ENCODE results near the gene GFOD1.
"Not testable (repeated sequence)": the region's sequence is repeated elsewhere in the genome, so short reads cannot be mapped to it uniquely, and the experiment has no call there.

The GFOD1 gene

DNA sequence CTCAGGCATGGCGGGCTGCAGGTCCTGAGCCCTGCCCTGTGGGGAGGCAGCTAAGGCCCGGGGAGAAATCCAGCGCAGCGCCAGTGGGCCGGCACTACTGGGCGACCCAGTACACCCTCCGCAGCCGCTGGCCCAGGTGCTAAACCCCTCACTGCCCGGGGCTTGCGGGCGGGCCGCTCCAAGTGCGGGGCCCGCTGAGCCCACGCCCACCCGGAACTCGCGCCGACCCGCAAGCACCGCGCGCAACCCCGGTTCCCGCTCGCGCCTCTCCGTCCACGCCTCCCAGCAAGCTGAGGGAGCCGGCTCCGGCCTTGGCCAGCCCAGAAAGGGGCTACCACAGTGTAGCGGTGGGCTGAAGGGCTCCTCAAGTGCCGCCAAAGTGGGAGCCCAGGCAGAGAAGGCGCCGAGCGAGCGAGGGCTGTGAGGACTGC is 23.8 kb upstream of the GFOD1 start:
- not testable (repeated sequence) for DNase-seq (ENCODE audit: low read depth)

DNA sequence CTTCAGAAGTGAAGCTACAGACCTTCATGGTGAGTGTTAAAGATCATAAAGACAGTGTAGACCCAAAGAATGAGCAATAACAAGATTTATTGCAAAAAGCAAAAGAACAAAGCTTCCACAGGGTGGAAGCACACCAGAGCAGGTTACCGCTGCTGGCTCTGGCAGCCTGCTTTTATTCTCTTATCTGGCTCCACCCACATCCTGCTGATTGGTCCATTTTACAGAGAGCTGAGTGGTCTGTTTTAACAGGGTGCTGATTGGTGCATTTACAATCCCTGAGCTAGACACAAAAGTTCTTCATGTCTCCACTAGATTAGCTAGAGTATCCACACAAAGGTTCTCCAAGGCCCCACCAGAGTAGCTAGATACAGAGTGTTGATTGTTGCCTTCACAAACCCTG is 23.0 kb upstream of the GFOD1 start:
- DNase-seq (ENCODE audit: low read depth), result not testable (repeated sequence)

GRCh38 chr6:13508711-13509705 is 21.6 kb upstream of the GFOD1 start:
- no peak for DNase-seq (ENCODE audit: low read depth)

DNA sequence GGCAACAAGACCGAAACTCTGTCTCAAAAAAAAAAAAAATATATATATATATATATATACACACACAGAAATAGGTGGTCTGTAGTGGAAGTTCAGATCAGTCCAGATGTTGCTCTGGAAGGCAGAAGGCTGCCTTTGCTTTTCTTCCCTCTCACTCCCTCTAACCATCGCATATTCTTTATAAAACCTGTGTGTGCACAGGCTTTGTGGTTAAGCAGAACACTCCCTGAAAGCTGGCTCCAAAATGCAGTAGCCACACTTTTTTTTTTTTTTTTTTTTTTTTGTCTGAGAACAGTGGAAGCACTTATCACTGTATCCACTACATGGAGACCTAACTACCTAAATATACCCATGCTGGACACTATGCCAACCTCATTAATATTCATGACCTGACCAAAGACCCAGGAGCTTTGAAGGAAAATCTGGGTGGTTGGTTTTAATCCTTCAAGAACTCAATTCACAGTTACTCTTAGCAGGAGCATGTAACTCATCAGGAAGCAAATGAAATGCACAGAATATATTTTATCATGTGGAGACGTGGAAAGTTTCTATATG is 20.0 kb upstream of the GFOD1 start:
- no peak for DNase-seq (ENCODE audit: low read depth)

- no peak for DNase-seq (ENCODE audit: low read depth)
These were observed 17.9 kb upstream of the GFOD1 start for GRCh38 chr6:13505345-13505734.

GRCh38 chr6:13504611-13505344 is 17.4 kb upstream of the GFOD1 start:
- DNase-seq (ENCODE audit: low read depth), result no peak

- DNase-seq (ENCODE audit: low read depth), result no peak
These were observed 13.5 kb upstream of the GFOD1 start for GRCh38 chr6:13500915-13501314.

DNA sequence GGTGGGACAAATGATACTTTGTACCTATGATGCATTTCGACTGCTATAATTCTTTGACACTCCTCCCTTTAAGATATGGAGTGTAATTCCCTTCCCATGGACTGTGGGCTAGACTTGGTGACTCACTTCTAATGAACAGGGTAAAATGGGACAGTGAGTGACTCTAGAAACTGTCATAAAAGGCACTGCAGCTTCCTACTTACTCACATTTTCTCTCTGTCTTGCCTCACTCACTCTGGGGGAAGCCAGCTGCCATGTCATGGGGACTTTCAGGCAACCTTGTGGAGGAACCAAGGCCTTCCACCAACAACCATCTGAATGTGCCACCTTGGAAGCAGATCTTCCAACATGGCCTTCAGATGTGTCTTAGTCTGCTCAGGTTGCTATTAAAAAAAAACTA is 12.9 kb upstream of the GFOD1 start:
- peak; percentile 52 for DNase-seq (ENCODE audit: low read depth)

GRCh38 chr6:13496513-13497190 is 9.3 kb upstream of the GFOD1 start:
- DNase-seq (ENCODE audit: low read depth), result peak; percentile 72

DNA sequence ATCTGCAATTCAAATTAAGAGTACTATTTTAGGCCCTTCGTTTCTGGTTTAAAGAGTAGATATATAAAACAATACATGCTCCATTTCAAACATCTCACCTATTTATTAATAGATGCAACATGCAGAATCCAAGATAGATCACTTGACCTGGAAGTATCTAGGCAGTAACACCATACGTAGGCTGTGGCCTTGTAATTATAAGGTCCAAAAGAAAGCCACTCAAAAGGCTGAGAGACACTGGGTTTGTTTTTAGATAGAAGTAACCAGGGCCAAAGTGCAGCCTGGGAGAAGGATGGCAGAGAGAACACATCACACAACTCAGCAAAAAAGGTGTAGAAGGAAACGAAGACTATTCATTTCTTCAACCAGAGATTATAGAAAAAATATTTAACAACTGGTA is 8.4 kb upstream of the GFOD1 start:
- DNase-seq (ENCODE audit: low read depth), result no peak

- no peak for DNase-seq (ENCODE audit: low read depth)
These were observed 7.8 kb upstream of the GFOD1 start for GRCh38 chr6:13495112-13495776.

GRCh38 chr6:13494137-13494536 is 6.7 kb upstream of the GFOD1 start:
- DNase-seq (ENCODE audit: low read depth), result no peak

DNA sequence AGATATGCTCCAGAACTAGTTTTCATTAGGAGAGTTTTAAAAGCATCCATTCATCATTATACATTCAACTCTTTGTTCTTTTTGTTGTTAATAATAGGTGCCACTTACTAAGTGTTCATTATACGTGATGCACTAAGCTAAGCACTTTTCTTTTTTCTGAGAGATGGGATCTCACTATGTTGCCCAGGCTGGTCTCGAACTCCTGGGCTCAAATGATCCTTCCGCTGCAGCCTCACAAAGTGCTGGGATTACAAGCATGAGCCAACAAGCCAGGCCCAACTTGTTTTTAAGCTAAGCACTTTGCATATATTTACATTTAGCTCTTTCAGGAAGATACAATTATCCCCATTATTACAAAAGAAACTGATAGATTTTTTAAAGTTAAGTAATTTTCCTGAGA is 5.7 kb upstream of the GFOD1 start:
- no peak for DNase-seq (ENCODE audit: low read depth)

GRCh38 chr6:13492357-13492756 is 5.0 kb upstream of the GFOD1 start:
- no peak for DNase-seq (ENCODE audit: low read depth)

DNA sequence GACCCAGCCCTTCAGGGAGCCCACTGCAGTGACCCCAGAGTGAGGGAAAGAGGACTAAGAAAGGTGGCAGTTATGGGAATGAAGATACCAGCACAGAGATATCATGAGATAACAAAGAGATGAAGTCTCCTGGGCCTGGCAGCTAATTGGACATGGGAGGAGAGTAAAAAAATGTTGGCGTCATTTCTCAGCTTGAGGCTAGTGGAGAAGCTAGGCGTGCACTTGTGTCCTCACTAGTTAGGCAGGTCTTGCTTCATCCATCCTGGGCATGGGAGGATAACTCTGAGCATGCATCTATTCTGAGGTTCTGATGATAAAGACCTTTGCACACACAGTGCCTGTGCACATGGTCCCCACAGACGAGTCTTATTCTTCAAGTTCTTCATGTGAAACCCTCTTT is 4.1 kb upstream of the GFOD1 start:
- no peak for DNase-seq (ENCODE audit: low read depth)

DNA sequence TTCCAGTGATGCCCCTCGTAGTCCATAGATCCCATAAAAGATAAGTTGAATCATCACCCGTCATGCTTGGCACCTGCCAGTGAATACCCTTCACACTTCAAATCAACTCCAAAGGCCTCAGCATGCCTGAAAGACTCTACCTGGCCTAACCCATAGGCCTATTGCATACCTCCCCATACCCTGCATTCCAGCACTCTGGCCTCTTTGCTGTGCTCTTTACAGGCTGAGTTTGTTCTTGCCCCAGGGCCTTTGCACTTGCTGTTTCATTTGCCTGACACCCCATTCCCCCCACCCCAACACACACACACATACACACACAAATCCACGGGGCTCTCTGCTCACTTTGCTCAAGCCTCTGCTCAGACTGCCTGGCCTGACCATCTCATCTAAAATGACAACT is 3.0 kb upstream of the GFOD1 start:
- DNase-seq (ENCODE audit: low read depth), result no peak

- no peak for DNase-seq (ENCODE audit: low read depth)
These were observed 1.5 kb upstream of the GFOD1 start for GRCh38 chr6:13488896-13489237.

DNA sequence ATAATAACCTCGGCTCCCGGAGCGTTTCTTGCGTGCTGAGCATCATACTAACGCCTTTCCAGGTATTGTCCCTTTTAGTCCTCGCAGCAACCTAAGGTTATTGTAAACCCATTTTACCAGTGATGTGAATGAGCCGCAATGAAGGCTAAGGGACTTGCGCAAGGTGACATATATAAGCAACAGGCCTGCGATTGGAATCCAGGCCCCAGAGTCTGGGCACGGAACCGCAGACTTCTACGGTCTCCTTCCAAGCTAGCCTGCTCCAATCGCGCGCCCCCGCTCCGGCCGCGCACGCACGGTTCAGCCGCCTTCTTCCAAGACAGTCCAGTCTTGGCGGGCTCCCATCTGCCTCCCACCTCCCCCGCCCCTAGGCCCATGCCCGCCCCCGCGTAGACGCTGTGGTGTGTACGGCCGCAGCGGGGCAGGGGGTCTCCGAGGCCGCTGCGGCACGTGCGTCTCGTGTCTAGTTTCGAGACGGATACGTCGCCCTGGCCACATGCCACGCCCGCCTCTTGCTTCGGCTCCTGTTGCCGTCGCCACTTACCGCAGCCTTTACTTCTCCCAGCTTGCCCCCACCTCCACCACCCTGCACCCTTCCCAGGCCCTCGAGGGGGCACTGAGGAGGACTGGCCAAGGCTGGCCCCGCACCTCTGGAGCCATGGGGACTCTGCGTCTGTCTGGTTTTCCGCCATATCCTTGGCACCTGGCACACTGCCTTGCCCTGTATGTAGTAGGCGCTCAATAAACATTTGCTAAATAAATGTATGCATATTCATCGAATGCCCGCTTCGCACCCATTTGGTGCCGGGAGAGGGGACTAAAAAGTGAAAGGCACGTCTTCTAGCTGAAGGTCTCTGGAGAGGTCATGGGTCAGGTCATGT is 855 bp upstream of the GFOD1 start:
- DNase-seq (ENCODE audit: low read depth), result peak; percentile 54

GRCh38 chr6:13486679-13487121 is 700 bp downstream of the GFOD1 start:
- peak; percentile 84 for DNase-seq (ENCODE audit: low read depth)

GRCh38 chr6:13485923-13486562 is 1.4 kb downstream of the GFOD1 start:
- peak; percentile 66 for DNase-seq (ENCODE audit: low read depth)

All from ELR (cell line).